Hepatocyte (in vitro differentiated cells): ENCODE measurements around the gene PRR23E.

ENCODE experiments used
- EZH2phosphoT487 ChIP-seq: fragments of 200-600 bp; sonication (generic); IDR thresholded peaks from one replicate; pipeline ENCODE4 v1.6.1; 2018; ENCODE audit warnings: antibody characterized with exemption, mild to moderate bottlenecking, low read depth, moderate library complexity; ENCODE audit not compliant: unreplicated experiment, severe bottlenecking
- TF ChIP-seq, protein P1 (sequence below): fragments of 200-600 bp; sonication (generic); IDR thresholded peaks from 2 replicates; pipeline ENCODE4 v1.5.1; 2016; ENCODE audit warnings: antibody characterized with exemption, mild to moderate bottlenecking; ENCODE audit not compliant: poor library complexity

DNA sequence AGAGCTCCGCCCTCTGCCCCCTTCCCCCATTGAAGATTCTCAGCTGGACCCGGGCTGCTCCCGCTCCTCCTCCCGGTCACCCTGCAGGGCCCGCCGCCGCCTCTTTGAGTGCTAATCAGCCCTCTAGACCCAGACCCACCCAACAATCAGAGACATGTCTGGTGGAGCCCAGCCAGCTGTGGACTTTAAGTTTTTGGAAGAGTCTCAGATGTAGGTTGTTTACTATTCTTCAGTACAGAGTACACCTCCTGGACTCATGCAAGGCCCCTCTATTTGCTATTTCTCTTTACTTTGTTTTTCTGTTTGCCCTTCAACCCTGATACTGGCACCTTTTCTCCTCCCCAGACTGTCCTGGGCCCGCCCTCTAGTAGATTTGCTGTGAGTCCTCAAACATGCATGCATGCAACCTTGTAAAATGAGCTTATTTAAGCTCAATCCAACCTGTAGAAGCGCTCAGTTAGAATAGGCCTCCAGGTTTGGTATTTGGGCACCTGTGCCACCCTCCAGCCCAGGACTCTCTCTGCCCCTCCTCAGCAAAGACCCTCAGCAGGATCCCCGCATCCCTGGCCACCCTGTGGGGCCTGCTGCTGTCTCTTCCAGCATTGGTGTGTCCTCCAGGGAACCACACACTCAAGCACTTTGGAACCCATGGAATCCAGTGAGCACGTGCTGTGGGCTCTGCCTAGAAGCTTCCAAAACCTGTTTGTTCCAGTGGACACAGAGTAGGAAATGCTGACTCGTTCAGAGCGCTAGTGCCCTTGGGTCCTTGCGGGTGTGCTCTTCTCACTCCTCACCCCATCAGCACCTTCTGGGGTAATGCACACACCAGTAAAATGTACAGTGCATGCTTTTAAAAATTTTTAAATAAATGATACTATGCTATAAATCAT, 4.6 kb downstream of the PRR23E start:
- TF ChIP-seq, protein P1, sequence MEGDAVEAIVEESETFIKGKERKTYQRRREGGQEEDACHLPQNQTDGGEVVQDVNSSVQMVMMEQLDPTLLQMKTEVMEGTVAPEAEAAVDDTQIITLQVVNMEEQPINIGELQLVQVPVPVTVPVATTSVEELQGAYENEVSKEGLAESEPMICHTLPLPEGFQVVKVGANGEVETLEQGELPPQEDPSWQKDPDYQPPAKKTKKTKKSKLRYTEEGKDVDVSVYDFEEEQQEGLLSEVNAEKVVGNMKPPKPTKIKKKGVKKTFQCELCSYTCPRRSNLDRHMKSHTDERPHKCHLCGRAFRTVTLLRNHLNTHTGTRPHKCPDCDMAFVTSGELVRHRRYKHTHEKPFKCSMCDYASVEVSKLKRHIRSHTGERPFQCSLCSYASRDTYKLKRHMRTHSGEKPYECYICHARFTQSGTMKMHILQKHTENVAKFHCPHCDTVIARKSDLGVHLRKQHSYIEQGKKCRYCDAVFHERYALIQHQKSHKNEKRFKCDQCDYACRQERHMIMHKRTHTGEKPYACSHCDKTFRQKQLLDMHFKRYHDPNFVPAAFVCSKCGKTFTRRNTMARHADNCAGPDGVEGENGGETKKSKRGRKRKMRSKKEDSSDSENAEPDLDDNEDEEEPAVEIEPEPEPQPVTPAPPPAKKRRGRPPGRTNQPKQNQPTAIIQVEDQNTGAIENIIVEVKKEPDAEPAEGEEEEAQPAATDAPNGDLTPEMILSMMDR, result no peak
- no peak for TF ChIP-seq EZH2phosphoT487
